ENCODE measurements around the gene ECE1.
"Not testable (repeated sequence)": the region's sequence is repeated elsewhere in the genome, so short reads cannot be mapped to it uniquely, and the experiment has no call there.

ECE1 gene

GRCh38 chr1:21285055-21285372 lies 5.2 kb downstream of the ECE1 start:
- TF ChIP-seq CTCF (conservative IDR thresholded peaks at IDR 0.05), result no peak
- H3K27ac ChIP-seq, result peak overlapping the region; percentile 59

GRCh38 chr1:21284206-21285054 lies 5.8 kb downstream of the ECE1 start:
- H3K27ac ChIP-seq, result peak overlapping the region; percentile 59
- no peak for TF ChIP-seq CTCF (conservative IDR thresholded peaks at IDR 0.05)

- no peak overlapping the region; the same call in 1 of the 2 replicates for H3K27ac ChIP-seq
- TF ChIP-seq CTCF (conservative IDR thresholded peaks at IDR 0.05), result no peak
Observed at GRCh38 chr1:21283524-21283923, 6.7 kb downstream of the ECE1 start.

- not testable (repeated sequence) for H3K27ac ChIP-seq
Observed at GRCh38 chr1:21282020-21282419, 8.2 kb downstream of the ECE1 start.

- TF ChIP-seq CTCF (conservative IDR thresholded peaks at IDR 0.05), result no peak
- H3K27ac ChIP-seq, result peak overlapping the region; percentile 88; the same call in 1 of the 2 replicates
Observed at GRCh38 chr1:21280482-21280881, 9.8 kb downstream of the ECE1 start.

GRCh38 chr1:21280011-21280471 lies 10.2 kb downstream of the ECE1 start:
- TF ChIP-seq CTCF (conservative IDR thresholded peaks at IDR 0.05), result no peak
- peak overlapping the region; percentile 88; the same call in 1 of the 2 replicates for H3K27ac ChIP-seq

GRCh38 chr1:21278860-21279845 lies 11.1 kb downstream of the ECE1 start:
- H3K27ac ChIP-seq, result peak overlapping the region; percentile 88; the same call in 1 of the 2 replicates
- TF ChIP-seq CTCF (conservative IDR thresholded peaks at IDR 0.05), result no peak

Measured in VCaP (cell line).